D721Med (cell line): Measurements from ENCODE around the gene CCDC127.
"Not testable (repeated sequence)": the region's sequence is repeated elsewhere in the genome, so short reads cannot be mapped to it uniquely, and the experiment has no call there.

ENCODE experiments used
- DNase-seq: peaks from one replicate; pipeline ENCODE4 v3.0.0; 2011; ENCODE audit warnings: low spot score; ENCODE audit not compliant: insufficient read length
- FAIRE-seq: peaks from 2 replicates; lab custom pipeline; 2011; peaks lifted over from hg19 to GRCh38; lab: Jason Lieb, UNC
- TF ChIP-seq, protein P1 (sequence below): IDR thresholded peaks from 2 replicates; pipeline ENCODE4 v1.5.1; 2012; ENCODE audit warnings: mild to moderate bottlenecking, control low read depth; ENCODE audit not compliant: insufficient read depth; ENCODE audit errors: missing control alignments

Gene CCDC127, protein sequence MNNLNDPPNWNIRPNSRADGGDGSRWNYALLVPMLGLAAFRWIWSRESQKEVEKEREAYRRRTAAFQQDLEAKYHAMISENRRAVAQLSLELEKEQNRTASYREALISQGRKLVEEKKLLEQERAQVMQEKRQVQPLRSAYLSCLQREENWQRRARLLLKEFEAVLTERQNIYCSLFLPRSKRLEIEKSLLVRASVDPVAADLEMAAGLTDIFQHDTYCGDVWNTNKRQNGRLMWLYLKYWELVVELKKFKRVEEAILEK

DNA sequence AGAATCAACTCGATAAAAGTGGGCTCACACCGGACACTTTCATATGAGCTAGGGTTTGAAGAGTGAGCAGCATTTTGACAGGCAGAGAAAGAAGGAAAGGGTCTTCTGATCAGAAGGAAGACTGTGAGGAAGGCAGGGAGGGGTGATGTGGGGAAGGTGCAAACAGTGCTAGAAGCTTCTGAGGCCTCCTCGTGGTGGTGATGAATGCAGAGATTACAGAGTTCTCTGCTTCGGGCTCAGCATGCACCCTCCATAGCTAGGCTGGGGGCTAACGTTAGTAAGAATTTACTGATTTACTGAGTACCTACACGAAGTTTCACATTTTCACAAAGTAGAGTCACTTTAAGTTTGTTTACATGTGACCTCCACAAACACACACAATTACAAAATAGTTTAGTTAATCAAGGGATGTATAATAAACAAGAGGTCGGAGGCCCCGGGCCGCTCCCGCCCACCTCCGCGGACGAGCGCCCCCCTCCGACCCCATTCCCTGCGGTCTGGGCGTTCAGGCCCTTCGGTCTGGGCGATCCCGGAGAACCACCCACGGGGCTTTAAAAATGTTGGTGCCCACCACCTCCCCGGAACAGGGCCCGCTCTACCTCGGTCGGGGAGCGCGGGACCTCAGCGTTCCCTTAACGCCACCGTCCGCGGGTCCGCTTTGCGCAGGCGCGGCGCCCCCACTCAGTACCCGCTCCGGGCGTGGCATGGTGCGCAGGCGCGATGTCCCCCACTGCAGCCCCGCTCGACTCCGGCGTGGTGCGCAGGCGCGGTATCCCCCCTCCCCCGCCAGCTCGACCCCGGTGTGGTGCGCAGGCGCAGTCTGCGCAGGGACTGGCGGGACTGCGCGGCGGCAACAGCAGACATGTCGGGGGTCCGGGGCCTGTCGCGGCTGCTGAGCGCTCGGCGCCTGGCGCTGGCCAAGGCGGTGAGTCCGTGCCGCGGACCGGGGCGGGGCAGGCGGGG, at the start of gene CCDC127, which contains the start of gene SDHA:
TSS of gene CCDC127 (minus strand) at position 660 of the 963 bp plus-strand sequence. CDS start 1,304 bp downstream, outside the sequence.
TSS of gene SDHA (plus strand) at position 827 of the 963 bp plus-strand sequence. CDS start at position 863, 36 bp downstream.
- TF ChIP-seq, protein P1, sequence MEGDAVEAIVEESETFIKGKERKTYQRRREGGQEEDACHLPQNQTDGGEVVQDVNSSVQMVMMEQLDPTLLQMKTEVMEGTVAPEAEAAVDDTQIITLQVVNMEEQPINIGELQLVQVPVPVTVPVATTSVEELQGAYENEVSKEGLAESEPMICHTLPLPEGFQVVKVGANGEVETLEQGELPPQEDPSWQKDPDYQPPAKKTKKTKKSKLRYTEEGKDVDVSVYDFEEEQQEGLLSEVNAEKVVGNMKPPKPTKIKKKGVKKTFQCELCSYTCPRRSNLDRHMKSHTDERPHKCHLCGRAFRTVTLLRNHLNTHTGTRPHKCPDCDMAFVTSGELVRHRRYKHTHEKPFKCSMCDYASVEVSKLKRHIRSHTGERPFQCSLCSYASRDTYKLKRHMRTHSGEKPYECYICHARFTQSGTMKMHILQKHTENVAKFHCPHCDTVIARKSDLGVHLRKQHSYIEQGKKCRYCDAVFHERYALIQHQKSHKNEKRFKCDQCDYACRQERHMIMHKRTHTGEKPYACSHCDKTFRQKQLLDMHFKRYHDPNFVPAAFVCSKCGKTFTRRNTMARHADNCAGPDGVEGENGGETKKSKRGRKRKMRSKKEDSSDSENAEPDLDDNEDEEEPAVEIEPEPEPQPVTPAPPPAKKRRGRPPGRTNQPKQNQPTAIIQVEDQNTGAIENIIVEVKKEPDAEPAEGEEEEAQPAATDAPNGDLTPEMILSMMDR = peak; percentile 34
- DNase-seq = peak; percentile 85
- not testable (repeated sequence) for FAIRE-seq

DNA sequence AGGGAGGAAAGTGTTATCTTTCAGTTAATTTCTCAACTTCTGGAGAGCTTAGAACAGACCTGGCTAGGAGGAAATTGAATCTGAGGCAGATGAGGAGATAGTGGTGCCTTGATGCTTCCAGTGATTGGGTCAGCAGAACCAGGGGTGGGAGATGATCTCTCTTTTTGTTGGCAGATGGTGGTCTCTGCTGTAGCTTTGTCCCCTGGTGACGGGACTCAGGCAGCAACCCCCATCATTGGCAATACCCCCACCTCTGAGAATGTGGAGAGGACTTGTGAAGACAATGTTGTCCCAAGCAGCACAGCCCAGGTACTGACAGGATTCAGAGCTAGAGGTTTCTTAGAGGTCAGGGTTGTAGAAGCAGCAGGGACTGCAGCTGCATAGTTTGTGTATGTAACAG, 49.8 kb upstream of the CCDC127 start:
- DNase-seq = no peak
- TF ChIP-seq, protein P1 = no peak
- no peak for FAIRE-seq

DNA sequence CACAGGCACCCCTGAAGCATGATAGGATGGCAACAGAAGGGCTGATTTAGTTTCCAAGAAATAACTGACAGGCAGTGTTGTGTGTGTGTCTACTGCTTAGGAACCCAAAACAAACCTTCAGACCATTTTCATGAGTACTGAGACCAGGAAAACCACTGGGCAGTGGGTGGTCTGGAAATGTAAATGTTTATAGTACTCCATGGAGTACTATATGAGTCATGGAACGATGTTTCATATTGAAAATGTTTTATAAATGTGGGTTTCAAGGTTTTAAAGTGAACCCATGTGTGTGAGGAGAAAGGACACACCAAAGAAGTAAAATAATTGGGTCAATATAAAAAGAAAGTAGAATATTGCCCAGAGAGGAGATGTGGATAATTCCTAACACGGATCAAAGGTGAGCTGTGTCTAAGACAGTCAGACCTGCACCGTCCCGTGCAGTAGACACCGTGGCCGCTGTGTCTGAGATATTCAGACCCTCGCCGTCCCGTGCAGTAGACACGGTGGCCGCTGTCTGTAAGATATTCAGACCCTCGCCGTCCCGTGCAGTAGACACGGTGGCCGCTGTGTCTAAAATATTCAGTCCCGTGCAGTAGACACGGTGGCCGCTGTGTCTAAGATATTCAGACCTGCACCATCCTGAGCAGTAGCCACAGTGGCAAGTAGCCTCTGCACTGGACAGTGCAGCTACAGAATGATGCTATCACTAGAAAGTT, 48.5 kb upstream of the CCDC127 start:
- DNase-seq, FAIRE-seq: not testable (repeated sequence)

DNA sequence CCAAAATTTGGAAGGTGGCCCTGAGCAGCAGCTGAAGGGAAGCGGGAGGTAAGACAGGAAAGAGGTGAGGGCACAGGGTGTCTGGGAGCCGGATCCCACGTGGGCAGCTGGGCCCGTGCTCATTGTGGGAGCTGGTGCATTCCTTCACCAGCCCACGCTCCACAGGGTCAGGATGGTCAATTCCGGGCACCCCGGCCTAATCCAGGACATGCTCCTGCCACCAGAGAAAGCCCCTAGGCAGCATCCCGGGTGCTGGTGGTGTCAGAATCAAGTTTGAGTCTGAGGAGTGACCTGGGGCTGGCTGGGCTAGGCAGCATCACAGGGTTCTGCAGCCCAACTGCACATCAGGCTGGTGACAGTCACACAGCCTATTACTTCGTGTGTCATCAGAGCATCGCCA, 46.4 kb upstream of the CCDC127 start:
- TF ChIP-seq, protein P1 = no peak
- DNase-seq (no peak), FAIRE-seq (no peak)

DNA sequence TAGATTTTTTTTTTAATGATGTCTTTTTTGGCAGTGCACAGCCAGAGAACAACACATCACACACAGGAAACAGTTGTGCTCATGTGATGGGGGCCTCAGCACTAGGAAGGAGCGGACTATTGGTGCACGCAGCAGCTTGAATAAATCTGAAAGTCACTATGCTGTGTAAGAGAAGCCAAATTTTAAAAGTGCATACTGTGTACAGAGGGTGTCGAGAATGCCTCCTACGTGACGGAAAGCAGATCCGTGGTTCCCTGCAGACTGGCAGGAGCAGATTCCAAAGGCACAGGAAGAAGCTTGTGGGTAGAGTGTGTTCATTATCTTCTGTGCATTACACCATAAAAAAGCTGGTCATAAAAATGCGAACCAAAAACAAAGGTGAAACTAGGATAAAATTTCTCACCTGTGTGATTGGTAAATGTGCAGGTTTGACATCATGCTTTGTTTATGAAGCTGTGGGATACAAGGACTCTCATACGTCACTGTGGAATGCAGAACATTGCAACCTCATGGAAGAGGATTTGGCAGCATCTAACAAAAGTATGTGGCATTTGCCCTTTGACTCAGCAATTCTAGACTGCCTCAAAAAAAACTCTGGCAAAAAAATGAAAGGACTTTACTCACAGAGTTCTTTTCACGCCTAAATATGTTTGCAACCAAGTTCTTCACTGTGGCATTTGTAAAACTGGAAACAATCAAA, 45.5 kb upstream of the CCDC127 start:
- not testable (repeated sequence) for DNase-seq, FAIRE-seq

DNA sequence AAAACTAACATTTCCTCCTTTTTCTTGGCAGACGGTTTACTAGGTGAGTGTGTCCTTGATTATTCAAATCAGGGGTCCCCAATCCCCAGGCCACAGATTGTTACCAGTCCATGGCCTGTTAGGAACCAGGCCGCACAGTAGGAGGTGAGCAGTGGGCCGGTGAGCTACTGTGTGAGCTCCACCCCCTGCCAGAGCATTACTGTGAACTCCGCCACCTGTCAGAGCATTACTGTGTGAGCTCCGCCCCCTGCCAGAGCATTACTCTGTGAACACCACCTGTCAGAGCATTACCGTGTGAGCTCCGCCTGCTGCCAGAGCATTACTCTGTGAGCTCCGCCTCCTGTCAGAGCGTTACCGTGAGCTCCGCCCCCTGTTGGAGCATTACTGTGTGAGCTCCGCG, 39.2 kb upstream of the CCDC127 start:
- TF ChIP-seq, protein P1 = no peak
- FAIRE-seq (no peak), DNase-seq (no peak)

DNA sequence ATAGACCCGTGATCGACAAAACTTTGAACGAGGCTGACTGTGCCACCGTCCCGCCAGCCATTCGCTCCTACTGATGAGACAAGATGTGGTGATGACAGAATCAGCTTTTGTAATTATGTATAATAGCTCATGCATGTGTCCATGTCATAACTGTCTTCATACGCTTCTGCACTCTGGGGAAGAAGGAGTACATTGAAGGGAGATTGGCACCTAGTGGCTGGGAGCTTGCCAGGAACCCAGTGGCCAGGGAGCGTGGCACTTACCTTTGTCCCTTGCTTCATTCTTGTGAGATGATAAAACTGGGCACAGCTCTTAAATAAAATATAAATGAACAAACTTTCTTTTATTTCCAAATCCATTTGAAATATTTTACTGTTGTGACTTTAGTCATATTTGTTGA, 38.4 kb upstream of the CCDC127 start:
- not testable (repeated sequence) for DNase-seq

DNA sequence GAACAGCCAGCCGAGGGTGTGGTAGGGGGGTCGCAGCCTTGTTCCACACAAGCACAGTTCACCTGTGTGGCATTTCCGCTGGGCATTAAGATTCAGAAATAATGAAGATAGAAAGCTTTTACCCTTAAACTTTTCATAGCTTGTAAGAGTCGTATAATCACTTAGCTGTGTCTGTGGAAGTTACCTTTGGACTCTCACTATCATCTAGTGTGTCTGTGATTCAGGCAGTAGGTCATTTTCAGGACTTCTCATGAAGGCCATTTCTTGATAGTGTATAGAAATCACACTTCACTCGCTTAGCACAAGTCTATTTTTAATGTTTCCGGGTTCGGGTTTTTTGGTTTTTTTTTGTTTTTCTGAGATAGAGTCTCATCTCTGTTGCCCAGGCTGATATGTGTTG, 37.2 kb upstream of the CCDC127 start:
- not testable (repeated sequence) for DNase-seq, FAIRE-seq

More for the DNA sequence above, 38.4 kb upstream of the CCDC127 start:
- FAIRE-seq = not testable (repeated sequence)

DNA sequence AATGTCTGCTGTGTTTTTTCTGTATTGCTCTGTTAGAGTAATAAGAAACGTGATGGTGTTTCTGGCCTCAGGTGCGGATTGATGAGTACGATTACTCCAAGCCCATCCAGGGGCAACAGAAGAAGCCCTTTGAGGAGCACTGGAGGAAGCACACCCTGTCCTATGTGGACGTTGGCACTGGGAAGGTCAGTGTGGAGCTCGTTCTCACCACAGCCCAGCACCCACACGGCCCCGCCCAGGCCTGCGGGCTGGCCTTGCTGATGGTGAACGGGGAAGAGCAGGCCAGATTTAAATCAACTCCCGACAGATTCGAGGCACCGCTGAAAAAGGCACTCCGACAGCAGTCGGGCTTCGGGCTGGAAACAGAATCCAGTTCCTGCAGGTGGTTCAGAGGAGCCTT, 36.4 kb upstream of the CCDC127 start:
- not testable (repeated sequence) for FAIRE-seq, DNase-seq
